Measurements from ENCODE around the gene SMURF2.

SMURF2 gene

GRCh38 chr17:64575431-64575830 lies 86.7 kb downstream of the SMURF2 start:
- peaks cover 42% of the 10 kb centered on the region for H3K36me3 ChIP-seq
- no peaks in the 10 kb centered on the region for H3K9me3 ChIP-seq (ENCODE audit: severe bottlenecking)
- H3K27me3 ChIP-seq (ENCODE audit: insufficient read depth, low read depth, severe bottlenecking): no peaks in the 10 kb centered on the region
- no peak overlapping the region for H3K4me3 ChIP-seq (ENCODE audit: low read depth, low read length)
- no peak for DNase-seq
- no peak overlapping the region for H3K27ac ChIP-seq
- TF ChIP-seq, protein P1, sequence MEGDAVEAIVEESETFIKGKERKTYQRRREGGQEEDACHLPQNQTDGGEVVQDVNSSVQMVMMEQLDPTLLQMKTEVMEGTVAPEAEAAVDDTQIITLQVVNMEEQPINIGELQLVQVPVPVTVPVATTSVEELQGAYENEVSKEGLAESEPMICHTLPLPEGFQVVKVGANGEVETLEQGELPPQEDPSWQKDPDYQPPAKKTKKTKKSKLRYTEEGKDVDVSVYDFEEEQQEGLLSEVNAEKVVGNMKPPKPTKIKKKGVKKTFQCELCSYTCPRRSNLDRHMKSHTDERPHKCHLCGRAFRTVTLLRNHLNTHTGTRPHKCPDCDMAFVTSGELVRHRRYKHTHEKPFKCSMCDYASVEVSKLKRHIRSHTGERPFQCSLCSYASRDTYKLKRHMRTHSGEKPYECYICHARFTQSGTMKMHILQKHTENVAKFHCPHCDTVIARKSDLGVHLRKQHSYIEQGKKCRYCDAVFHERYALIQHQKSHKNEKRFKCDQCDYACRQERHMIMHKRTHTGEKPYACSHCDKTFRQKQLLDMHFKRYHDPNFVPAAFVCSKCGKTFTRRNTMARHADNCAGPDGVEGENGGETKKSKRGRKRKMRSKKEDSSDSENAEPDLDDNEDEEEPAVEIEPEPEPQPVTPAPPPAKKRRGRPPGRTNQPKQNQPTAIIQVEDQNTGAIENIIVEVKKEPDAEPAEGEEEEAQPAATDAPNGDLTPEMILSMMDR (IDR thresholded peaks at IDR 0.05; ENCODE audit: low read depth, low read length): no peak

DNA sequence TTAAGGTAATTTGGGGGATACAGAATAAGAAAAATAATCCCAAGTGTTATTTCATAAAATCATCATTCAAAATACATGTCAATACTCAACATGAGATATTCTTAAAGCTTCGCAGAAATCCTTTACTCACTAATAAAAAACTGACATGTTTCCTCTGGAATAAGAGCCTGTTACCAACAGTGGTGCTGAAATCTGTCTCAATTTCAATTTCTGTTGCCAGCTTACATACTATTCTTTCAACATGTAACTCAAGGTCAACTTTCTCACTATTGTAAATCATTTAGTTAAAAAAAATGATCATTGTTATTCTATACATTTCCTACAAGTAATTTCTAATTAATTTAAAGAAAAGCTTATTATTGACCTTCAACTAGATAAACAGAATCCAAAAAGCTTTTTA lies 87.5 kb downstream of the SMURF2 start:
- H3K27ac ChIP-seq: no peak overlapping the region
- TF ChIP-seq, protein P1 (IDR thresholded peaks at IDR 0.05; ENCODE audit: low read depth, low read length): no peak
- H3K36me3 ChIP-seq: peaks cover 37% of the 10 kb centered on the region
- H3K4me3 ChIP-seq (ENCODE audit: low read depth, low read length): no peak overlapping the region
- H3K9me3 ChIP-seq (ENCODE audit: severe bottlenecking): no peaks in the 10 kb centered on the region
- H3K27me3 ChIP-seq (ENCODE audit: insufficient read depth, low read depth, severe bottlenecking): no peaks in the 10 kb centered on the region
- DNase-seq: no peak

- no peak for DNase-seq
- TF ChIP-seq, protein P1 (IDR thresholded peaks at IDR 0.05; ENCODE audit: low read depth, low read length): no peak
- peaks cover 39% of the 10 kb centered on the region for H3K36me3 ChIP-seq
- H3K27ac ChIP-seq: no peak overlapping the region
- H3K4me3 ChIP-seq (ENCODE audit: low read depth, low read length): no peak overlapping the region
- H3K27me3 ChIP-seq (ENCODE audit: insufficient read depth, low read depth, severe bottlenecking): no peaks in the 10 kb centered on the region
- no peaks in the 10 kb centered on the region for H3K9me3 ChIP-seq (ENCODE audit: severe bottlenecking)
Measured at GRCh38 chr17:64573214-64573613, 88.9 kb downstream of the SMURF2 start.

DNA sequence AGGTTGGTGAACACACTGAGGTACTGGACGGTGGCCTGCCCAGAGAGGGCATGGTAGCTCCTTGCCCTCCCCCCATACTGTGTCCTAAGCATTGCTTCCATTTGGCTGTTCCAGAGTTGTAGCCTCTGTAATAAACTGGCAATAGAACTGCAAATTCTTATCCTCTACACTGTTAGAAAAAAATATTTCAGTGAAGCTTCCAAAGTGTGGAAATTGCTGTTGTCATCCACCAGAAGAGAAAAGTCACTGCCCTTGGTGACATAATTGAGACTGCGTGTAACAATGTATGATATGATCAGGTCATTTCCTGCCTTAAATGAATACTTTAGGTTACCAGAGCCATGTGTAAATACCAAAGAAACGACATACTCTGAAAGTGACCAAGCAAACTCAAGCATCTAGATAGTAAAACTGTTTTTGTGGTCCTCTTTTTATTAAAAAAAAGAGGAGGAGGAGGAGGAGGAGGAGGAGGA lies 89.4 kb downstream of the SMURF2 start:
- H3K27me3 ChIP-seq (ENCODE audit: insufficient read depth, low read depth, severe bottlenecking): no peaks in the 10 kb centered on the region
- H3K36me3 ChIP-seq: peaks cover 36% of the 10 kb centered on the region
- TF ChIP-seq, protein P1 (IDR thresholded peaks at IDR 0.05; ENCODE audit: low read depth, low read length): no peak
- no peaks in the 10 kb centered on the region for H3K9me3 ChIP-seq (ENCODE audit: severe bottlenecking)
- DNase-seq: no peak
- H3K27ac ChIP-seq: no peak overlapping the region
- no peak overlapping the region for H3K4me3 ChIP-seq (ENCODE audit: low read depth, low read length)

GRCh38 chr17:64571746-64572145 lies 90.4 kb downstream of the SMURF2 start:
- H3K27me3 ChIP-seq (ENCODE audit: insufficient read depth, low read depth, severe bottlenecking): no peaks in the 10 kb centered on the region
- no peaks in the 10 kb centered on the region for H3K9me3 ChIP-seq (ENCODE audit: severe bottlenecking)
- peaks cover 34% of the 10 kb centered on the region for H3K36me3 ChIP-seq
- TF ChIP-seq, protein P1 (IDR thresholded peaks at IDR 0.05; ENCODE audit: low read depth, low read length): no peak
- no peak overlapping the region for H3K27ac ChIP-seq
- DNase-seq: no peak
- H3K4me3 ChIP-seq (ENCODE audit: low read depth, low read length): no peak overlapping the region

DNA sequence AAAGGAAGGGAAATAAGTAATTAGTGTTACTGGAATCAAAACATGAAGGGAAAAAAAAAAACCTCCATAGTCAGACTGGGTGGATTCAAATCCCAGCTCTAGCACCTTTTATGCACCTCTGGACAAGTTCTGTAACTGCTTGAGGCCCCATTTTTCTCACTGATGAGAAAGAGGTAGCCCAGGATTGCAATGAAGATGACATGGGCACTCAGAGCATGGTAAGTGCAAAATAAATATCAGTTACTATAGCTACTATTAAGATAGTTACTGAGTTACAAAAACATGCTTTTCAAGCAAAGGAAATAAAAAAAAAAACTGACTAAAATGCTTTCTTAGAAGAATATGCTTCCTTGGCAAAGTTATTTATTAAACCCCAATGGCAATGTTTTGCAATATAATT lies 96.5 kb downstream of the SMURF2 start:
- H3K36me3 ChIP-seq: peaks cover 34% of the 10 kb centered on the region
- H3K27me3 ChIP-seq (ENCODE audit: insufficient read depth, low read depth, severe bottlenecking): no peaks in the 10 kb centered on the region
- no peak overlapping the region for H3K4me3 ChIP-seq (ENCODE audit: low read depth, low read length)
- TF ChIP-seq, protein P1 (IDR thresholded peaks at IDR 0.05; ENCODE audit: low read depth, low read length): no peak
- H3K27ac ChIP-seq: no peak overlapping the region
- DNase-seq: no peak
- H3K9me3 ChIP-seq (ENCODE audit: severe bottlenecking): no peaks in the 10 kb centered on the region

Measured in WERI-Rb-1 (cell line).